GM21723 (cell line): Measurements from ENCODE around the gene CCDC50.
A peak's percentile ranks its signal among the peaks of the same experiment; 100 is the strongest.

Source experiments
- ATAC-seq: cut with Tn5 transposase; IDR thresholded peaks from one replicate; pipeline ENCODE4 v1.9.1; 2021; ENCODE audit warnings: mild to moderate bottlenecking, moderate library complexity; ENCODE audit not compliant: unreplicated experiment

Gene CCDC50

DNA sequence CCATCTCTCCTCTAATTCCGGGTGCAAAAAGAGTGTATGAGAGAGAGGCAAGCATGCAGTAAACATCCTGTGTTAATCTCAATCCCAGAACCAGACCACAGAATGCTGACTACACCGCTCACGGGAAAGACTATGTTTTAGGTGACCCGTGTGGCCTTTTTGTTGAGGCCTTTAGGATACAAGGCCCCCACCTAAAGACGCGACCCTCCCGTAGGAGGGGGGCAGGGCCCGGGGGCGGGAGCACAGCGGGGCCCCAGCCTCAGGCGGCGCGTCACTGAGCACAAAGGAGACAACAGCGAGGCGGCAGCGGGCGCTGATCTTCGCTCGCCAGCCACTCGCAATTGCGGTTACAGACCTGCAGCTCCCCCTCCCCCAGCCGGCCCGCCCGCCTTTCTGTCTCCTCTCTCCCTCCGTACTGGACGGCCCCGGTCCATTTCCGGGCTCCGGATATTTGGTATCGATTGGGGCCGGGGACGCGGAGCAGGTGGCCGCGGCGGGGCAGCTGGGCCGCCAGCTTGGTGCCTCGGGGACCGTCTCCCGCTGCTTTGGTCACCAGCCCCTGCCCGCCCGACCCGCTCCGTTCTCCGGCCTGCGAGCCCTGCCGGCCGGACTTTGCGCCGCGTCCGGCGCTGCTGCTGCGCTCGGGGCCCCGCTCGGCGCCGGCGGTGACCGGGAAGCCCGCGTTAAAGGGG lies at the start of gene CCDC50:
Gene CCDC50, plus strand, starts transcription at position 433 of the 692 bp plus-strand sequence. CDS start 281 bp downstream, outside the sequence.
- ATAC-seq = peak; percentile 79

DNA sequence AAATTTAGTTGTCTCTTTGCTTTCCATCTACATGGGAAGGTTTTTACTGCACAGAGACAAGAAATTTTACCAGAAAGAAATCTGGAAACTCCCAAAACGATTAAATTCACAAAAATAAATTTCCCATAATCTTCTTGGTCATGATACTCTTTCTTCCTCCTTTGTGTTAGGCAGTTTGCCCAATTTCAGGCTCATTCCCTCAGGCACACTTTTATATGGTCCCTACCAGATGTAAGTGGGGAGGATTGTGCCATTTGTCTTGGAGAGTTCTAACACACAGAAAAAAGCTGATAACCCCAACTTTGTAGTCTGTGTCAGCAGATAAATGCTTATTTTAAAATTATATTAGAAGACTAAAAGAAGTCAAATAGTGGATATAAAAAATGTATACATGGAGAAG lies 49.1 kb upstream of the CCDC50 start:
- ATAC-seq = no peak

GRCh38 chr3:191280882-191281281 lies 48.3 kb upstream of the CCDC50 start:
- ATAC-seq = no peak

- no peak for ATAC-seq
These were observed 46.7 kb upstream of the CCDC50 start for GRCh38 chr3:191282251-191283185.

- no peak for ATAC-seq
These were observed 45.8 kb upstream of the CCDC50 start for GRCh38 chr3:191283400-191283799.

- peak; percentile 79 for ATAC-seq
These were observed 38.7 kb upstream of the CCDC50 start for GRCh38 chr3:191290311-191291025.

GRCh38 chr3:191292243-191293015 lies 36.8 kb upstream of the CCDC50 start:
- ATAC-seq = no peak

DNA sequence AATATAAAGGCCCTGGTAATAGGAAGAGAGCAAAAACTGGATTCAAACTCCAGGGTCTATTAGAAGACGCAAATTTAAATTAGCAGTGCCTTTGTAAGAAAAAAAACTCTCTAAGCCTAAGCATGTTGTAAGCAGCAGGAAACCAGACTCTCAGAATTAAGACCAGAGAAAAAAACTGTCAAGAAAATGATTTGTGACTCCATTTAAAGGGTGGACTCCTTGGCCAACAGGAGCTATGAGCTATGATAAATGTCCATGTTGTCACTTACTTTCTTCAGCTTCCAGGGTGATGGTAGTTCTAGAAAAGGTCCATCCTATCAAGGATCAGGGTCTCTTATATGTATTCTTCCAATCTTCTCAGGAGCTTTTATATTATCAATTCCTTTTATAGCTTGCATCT lies 34.9 kb upstream of the CCDC50 start:
- ATAC-seq = no peak

DNA sequence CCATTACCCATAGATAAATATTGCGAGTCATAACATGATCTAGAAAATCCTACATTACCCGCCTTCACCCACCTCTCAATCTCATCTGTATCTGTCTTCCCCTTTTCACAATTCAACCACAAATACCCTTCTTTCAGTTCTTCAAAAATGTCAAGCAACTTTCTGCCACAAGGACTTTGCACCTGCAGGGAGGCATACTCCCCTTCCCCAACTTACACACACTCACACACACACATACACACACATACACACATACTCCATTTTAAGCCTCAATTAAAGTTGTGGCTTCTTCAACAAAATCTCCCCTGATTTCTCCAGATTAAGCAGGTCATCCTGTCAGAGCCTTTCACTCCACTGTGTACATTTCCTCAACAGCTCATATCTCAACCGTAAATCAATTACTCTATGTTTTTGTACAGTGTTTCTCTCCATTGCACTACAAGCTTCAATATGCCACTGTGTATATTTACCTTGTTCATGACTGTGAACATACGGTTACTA lies 33.1 kb upstream of the CCDC50 start:
- ATAC-seq = peak; percentile 83

GRCh38 chr3:191298846-191299245 lies 30.3 kb upstream of the CCDC50 start:
- ATAC-seq = no peak

DNA sequence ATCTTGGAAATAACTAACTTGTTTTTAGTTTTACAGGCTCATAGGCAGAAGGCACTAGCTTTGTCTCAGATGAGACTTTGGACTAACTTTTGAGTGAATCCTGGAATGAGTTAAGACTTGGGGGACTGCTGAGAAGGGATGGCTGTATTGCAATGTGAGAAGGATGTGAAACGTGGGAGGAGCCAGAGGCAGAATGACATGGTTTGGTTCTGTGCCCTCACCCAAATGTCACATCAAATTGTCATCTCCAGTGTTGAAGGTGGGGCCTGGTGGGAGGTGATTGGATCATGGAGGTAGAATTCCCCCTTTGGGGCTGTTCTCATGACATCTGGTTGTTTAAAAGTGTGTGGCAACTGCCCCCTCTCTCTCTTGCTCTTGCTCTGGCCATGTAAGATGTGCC lies 28.8 kb upstream of the CCDC50 start:
- peak; percentile 28 for ATAC-seq

GRCh38 chr3:191301017-191301416 lies 28.2 kb upstream of the CCDC50 start:
- peak; percentile 79 for ATAC-seq

GRCh38 chr3:191301782-191302411 lies 27.3 kb upstream of the CCDC50 start:
- no peak for ATAC-seq

GRCh38 chr3:191302451-191302850 lies 26.7 kb upstream of the CCDC50 start:
- ATAC-seq = no peak

- ATAC-seq = no peak
These were observed 25.6 kb upstream of the CCDC50 start for GRCh38 chr3:191303596-191303995.

GRCh38 chr3:191306428-191306827 lies 22.8 kb upstream of the CCDC50 start:
- ATAC-seq = no peak

- no peak for ATAC-seq
These were observed 21.9 kb upstream of the CCDC50 start for GRCh38 chr3:191307341-191307740.

- no peak for ATAC-seq
These were observed 15.9 kb upstream of the CCDC50 start for GRCh38 chr3:191313296-191313695.

GRCh38 chr3:191314109-191314728 lies 15.0 kb upstream of the CCDC50 start:
- ATAC-seq = no peak
